ENCODE data around the gene TMEM178A. TPM values are rescaled to one million over a fixed set of nuclear protein-coding genes. Genes with fewer than 3 reads are reported as not detected.

The TMEM178A gene
- total and polyA plus RNA-seq, 2 of the 8 experiments (the other 6 are each of a cell fraction or from before 2014, with no cell fraction given) = 11.2 to 14.9 TPM

DNA sequence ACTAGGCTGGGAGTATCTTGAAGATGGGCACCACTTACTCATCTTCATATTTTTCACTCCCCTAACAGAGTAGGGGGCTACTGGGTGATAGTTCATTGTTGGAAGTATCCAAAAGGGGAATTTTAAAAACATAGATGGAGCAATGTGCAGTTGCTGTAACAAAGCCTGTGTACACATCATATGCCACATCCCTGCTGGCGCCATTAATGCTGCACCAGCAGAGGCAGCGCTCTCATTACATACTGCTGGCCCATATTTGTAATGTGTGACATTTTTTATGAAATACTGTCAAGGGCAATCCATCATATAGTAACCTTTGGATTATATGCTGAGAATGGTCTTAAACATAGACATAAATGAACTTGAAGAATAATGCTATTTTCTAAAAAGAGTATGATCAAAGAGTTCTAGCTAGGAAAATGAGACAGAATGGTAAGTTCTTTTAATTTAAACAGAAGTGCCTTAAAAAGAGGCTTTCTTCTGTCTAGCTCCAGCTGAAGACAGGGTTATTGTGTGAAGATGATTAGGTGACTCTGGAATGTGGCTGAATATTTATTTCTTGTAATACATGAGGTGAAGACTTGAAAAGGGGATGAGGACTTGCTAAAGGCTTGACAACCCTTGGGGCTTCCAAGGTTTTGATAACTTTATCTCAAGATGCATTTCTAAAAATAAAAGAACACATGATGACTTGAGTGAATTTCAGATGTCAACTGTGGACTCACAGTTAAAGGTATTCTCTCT is 2.4 kb upstream of the TMEM178A start (continued):
- TF ChIP-seq, protein P1, sequence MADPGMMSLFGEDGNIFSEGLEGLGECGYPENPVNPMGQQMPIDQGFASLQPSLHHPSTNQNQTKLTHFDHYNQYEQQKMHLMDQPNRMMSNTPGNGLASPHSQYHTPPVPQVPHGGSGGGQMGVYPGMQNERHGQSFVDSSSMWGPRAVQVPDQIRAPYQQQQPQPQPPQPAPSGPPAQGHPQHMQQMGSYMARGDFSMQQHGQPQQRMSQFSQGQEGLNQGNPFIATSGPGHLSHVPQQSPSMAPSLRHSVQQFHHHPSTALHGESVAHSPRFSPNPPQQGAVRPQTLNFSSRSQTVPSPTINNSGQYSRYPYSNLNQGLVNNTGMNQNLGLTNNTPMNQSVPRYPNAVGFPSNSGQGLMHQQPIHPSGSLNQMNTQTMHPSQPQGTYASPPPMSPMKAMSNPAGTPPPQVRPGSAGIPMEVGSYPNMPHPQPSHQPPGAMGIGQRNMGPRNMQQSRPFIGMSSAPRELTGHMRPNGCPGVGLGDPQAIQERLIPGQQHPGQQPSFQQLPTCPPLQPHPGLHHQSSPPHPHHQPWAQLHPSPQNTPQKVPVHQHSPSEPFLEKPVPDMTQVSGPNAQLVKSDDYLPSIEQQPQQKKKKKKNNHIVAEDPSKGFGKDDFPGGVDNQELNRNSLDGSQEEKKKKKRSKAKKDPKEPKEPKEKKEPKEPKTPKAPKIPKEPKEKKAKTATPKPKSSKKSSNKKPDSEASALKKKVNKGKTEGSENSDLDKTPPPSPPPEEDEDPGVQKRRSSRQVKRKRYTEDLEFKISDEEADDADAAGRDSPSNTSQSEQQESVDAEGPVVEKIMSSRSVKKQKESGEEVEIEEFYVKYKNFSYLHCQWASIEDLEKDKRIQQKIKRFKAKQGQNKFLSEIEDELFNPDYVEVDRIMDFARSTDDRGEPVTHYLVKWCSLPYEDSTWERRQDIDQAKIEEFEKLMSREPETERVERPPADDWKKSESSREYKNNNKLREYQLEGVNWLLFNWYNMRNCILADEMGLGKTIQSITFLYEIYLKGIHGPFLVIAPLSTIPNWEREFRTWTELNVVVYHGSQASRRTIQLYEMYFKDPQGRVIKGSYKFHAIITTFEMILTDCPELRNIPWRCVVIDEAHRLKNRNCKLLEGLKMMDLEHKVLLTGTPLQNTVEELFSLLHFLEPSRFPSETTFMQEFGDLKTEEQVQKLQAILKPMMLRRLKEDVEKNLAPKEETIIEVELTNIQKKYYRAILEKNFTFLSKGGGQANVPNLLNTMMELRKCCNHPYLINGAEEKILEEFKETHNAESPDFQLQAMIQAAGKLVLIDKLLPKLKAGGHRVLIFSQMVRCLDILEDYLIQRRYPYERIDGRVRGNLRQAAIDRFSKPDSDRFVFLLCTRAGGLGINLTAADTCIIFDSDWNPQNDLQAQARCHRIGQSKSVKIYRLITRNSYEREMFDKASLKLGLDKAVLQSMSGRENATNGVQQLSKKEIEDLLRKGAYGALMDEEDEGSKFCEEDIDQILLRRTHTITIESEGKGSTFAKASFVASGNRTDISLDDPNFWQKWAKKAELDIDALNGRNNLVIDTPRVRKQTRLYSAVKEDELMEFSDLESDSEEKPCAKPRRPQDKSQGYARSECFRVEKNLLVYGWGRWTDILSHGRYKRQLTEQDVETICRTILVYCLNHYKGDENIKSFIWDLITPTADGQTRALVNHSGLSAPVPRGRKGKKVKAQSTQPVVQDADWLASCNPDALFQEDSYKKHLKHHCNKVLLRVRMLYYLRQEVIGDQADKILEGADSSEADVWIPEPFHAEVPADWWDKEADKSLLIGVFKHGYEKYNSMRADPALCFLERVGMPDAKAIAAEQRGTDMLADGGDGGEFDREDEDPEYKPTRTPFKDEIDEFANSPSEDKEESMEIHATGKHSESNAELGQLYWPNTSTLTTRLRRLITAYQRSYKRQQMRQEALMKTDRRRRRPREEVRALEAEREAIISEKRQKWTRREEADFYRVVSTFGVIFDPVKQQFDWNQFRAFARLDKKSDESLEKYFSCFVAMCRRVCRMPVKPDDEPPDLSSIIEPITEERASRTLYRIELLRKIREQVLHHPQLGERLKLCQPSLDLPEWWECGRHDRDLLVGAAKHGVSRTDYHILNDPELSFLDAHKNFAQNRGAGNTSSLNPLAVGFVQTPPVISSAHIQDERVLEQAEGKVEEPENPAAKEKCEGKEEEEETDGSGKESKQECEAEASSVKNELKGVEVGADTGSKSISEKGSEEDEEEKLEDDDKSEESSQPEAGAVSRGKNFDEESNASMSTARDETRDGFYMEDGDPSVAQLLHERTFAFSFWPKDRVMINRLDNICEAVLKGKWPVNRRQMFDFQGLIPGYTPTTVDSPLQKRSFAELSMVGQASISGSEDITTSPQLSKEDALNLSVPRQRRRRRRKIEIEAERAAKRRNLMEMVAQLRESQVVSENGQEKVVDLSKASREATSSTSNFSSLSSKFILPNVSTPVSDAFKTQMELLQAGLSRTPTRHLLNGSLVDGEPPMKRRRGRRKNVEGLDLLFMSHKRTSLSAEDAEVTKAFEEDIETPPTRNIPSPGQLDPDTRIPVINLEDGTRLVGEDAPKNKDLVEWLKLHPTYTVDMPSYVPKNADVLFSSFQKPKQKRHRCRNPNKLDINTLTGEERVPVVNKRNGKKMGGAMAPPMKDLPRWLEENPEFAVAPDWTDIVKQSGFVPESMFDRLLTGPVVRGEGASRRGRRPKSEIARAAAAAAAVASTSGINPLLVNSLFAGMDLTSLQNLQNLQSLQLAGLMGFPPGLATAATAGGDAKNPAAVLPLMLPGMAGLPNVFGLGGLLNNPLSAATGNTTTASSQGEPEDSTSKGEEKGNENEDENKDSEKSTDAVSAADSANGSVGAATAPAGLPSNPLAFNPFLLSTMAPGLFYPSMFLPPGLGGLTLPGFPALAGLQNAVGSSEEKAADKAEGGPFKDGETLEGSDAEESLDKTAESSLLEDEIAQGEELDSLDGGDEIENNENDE (IDR thresholded peaks at IDR 0.05; ENCODE audit: insufficient replicate concordance, low read length) = no peak
- TF ChIP-seq ZNF274 (IDR thresholded peaks at IDR 0.05; ENCODE audit: borderline replicate concordance, extremely low read depth, low read length) = no peak
- no peak for TF ChIP-seq POU5F1 (IDR thresholded peaks at IDR 0.05; ENCODE audit: low read depth, low read length)

All from H1 (cell line).